Choroid plexus epithelial cell (primary cell): ENCODE data around the gene ZCCHC4.

Experiments used
- DNase-seq: peaks from one replicate; pipeline ENCODE4 v3.0.0-alpha.2; 2010; ENCODE audit warnings: low read depth
- H3K4me3 ChIP-seq: 2 replicates; pipeline ENCODE4 v1.5.1; 2011; ENCODE audit warnings: low read depth, mild to moderate bottlenecking, control low read depth, low read length, moderate library complexity
- TF ChIP-seq, protein P1 (sequence below): conservative IDR thresholded peaks from 2 replicates; pipeline ENCODE4 v1.5.1; 2011; ENCODE audit warnings: low read depth, mild to moderate bottlenecking, control low read depth, inconsistent platforms, low read length, moderate library complexity

The ZCCHC4 gene

DNA sequence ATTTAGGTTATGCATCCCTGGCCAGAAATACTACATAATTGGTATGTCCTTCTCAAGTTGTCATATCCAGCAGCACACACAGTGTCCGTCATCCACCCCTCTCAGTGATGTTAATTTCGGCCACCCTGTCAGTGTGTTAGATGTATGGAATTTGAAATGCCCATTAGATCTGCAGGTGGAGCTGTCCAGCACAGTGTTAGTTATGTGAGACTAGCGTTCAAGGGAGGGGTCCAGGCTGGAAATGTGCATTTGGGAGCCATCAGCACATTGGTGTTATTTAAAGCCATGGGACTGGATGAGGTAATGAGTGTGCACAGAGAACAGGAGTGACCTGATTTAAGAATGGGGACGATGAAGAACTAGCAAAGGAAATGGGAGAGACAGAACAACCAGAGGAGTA is 86.9 kb downstream of the ZCCHC4 start:
- TF ChIP-seq, protein P1, sequence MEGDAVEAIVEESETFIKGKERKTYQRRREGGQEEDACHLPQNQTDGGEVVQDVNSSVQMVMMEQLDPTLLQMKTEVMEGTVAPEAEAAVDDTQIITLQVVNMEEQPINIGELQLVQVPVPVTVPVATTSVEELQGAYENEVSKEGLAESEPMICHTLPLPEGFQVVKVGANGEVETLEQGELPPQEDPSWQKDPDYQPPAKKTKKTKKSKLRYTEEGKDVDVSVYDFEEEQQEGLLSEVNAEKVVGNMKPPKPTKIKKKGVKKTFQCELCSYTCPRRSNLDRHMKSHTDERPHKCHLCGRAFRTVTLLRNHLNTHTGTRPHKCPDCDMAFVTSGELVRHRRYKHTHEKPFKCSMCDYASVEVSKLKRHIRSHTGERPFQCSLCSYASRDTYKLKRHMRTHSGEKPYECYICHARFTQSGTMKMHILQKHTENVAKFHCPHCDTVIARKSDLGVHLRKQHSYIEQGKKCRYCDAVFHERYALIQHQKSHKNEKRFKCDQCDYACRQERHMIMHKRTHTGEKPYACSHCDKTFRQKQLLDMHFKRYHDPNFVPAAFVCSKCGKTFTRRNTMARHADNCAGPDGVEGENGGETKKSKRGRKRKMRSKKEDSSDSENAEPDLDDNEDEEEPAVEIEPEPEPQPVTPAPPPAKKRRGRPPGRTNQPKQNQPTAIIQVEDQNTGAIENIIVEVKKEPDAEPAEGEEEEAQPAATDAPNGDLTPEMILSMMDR: no peak
- H3K4me3 ChIP-seq: no peak overlapping the region
- no peak for DNase-seq

DNA sequence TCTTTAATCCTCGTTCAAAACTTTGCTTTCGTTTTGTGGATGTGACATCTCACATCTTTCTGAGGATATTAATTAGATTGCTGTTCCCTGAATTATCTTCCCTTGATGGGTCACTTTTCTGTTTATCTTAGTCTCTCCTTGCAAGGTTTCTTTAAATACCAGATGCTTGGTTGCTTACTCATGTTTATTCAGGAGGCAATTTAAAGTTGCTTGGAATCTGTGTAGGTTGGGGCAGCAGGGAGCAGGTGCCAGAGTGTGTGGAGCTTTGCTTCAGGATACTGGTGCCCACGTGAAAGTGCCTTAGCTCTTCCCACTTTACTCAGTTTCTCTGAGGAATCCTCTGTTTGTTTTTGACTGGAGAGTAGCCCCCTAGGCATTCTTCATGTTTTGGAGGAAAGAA is 88.5 kb downstream of the ZCCHC4 start:
- TF ChIP-seq, protein P1: no peak
- H3K4me3 ChIP-seq: no peak overlapping the region
- peak; percentile 55 for DNase-seq

DNA sequence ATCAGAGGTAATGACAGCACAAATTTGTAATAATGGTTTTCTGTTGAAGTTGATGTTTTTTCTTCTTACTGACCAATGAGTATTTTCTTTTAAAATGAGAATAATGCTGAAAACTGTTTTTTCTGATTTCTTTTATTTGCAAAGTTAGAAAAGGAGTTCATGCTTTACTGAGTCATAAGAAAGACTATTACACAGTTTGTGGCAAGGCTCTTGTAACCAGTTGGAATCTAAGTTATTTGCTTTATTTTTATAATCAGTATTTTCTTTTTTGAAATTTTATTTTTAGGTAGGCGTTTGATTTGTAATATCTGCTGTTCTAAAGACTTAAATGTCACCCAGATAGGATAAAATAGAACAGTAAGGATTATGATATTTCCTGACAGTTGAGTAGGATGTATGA is 89.9 kb downstream of the ZCCHC4 start:
- DNase-seq: peak; percentile 64
- H3K4me3 ChIP-seq: no peak overlapping the region
- TF ChIP-seq, protein P1: no peak

DNA sequence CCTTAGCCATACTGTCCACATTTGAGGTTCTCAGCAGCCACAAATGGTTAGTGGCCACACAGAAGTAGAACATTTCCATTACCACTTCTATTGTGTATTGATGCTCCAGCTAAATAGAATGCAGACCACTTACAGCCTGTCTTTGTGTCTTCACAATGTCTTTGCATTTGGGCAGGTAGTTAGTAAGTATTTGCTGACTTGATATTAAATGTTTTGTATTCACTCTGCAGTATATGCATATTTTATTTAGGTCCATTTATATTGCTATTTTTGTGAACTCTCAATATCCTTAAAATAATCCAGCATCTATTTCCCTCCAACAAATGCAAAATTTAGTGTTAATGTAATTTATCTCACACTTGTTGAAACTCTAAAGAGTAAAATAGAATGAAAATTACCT is 91.1 kb downstream of the ZCCHC4 start:
- TF ChIP-seq, protein P1: no peak
- no peak for DNase-seq
- no peak overlapping the region for H3K4me3 ChIP-seq

DNA sequence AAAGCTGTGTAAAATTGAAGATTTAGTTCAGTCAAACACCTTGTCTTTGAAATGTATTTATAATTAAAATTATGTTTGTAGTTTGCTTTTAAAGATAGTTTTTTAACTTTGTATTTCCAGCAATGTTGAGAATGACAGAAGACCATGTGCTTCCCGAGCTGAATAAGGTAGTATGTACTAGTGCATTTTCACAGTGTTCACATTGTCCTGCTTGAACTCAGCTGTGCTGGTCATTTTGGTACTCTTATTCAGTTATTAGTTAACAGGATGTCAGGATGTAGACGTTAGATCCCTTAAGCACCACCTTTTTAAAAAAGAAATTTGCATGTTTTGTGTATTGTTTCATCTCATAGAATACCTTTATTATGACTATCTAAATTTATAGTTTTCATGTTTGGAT is 92.9 kb downstream of the ZCCHC4 start:
- no peak overlapping the region for H3K4me3 ChIP-seq
- DNase-seq: no peak
- TF ChIP-seq, protein P1: no peak

DNA sequence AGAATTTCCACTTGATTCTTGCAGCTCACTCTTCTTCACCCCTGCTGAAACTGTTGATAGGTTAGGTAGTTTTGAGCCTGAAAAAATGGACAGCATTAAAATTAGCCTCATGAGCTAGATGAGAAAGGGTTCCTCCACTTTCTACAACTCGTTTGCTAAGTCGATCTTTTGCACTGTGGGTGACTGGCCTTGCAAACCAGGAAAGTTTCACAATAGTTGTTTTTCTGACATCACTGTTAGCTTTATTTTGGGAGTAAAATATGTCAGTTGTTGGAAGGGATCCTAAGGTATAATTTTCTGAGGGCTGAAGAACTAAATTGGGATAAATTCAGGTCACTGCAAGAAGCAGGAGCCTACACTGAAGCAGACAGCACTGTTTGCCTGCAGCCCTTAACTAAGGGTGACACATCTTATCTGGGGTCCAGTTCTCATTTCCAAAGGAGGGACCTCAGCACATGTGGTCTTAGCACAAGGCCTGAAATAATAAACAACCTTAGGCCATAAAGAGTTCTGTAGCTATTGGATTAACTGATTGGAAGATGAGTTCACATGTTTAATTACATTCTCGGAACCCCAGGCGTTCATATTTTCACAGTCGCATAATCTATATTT is 93.6 kb downstream of the ZCCHC4 start:
- DNase-seq: peak; percentile 87
- TF ChIP-seq, protein P1: no peak
- no peak overlapping the region for H3K4me3 ChIP-seq

DNA sequence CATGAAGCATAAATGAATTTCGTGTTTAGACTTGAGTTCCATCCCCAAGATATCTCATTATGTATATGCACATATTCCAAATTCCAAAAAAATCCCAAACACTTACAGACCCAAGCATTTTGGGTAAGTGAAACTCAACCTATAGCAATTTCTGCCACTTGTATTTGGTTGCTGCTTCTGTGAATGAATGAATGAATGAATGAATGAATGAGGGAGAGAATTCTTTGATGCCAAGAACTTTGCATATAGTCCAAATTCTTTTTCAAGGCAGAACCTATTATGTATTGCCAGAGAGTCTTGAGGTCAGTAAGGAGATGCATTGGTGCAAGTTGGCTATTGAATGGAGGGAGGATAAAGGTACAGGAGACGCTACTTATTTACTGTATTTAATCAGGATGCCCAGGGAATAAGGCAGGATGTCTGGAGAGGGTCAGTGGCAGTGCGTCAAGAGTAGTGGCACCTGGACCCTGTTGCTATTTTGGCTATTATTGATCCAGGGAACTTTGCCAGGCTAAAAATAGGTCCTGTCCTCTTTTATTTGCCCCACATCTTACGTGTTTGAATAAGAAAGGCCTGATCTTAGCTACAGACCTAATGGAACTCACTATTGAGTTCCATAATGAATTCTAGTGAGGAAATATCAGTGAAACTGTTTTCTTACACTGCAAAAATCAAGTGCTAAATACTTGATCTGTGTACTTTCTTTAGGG is 98.4 kb downstream of the ZCCHC4 start:
- DNase-seq: no peak
- TF ChIP-seq, protein P1: no peak
- H3K4me3 ChIP-seq: no peak overlapping the region
